Natural killer cell treated with Interleukin-12 subunit alpha and Interleukin-12 subunit beta and Interleukin-15 and Interleukin-18, amount 100 ng/mL, for 72 hours (primary cell): Measurements from ENCODE around the gene ADSS1. TPM values are rescaled to one million over a fixed set of nuclear protein-coding genes. Genes with fewer than 3 reads are reported as not detected.
A peak's percentile ranks its signal among the peaks of the same experiment; 100 is the strongest.

Experiments used
- ATAC-seq, 2 donors: fragments of 150-1000 bp; cut with Tn5 transposase in 1 of 2; sonication (Bioruptor Pico), chemical (Tn5 transposase) in 1 of 2; 2 replicates each; pipeline ENCODE4 v1.10.0; 2021
- DNase-seq: peaks from one replicate; pipeline ENCODE4 v3.0.0; 2022; ENCODE audit warnings: low spot score
- H3K27ac Mint-ChIP-seq, 2 donors: 1 replicate in 1 of 2; 2 replicates in 1 of 2; pipeline ENCODE4 v1.8.0; 2022; ENCODE audit warnings: mixed read lengths in 2 of 2, mild to moderate bottlenecking in 1 of 2, moderate library complexity in 1 of 2
- H3K27me3 Mint-ChIP-seq, 2 donors: 1 replicate in 1 of 2; 2 replicates in 1 of 2; pipeline ENCODE4 v1.8.0; 2022; ENCODE audit warnings: mixed read lengths in 2 of 2
- H3K36me3 Mint-ChIP-seq: one replicate; pipeline ENCODE4 v1.8.0; 2022; ENCODE audit warnings: mixed read lengths
- H3K4me1 Mint-ChIP-seq, 2 donors: 1 replicate in 1 of 2; 2 replicates in 1 of 2; pipeline ENCODE4 v1.8.0; 2022; ENCODE audit warnings: low read depth in 2 of 2, mixed read lengths in 2 of 2, mild to moderate bottlenecking in 1 of 2
- H3K4me3 Mint-ChIP-seq: one replicate; pipeline ENCODE4 v1.8.0; 2022; ENCODE audit warnings: mixed read lengths
- H3K9me3 Mint-ChIP-seq: 2 replicates; pipeline ENCODE4 v1.8.0; 2022; ENCODE audit warnings: mixed read lengths
- total RNA-seq, 2 donors: library from RNA; stranded (reverse); gene quantifications; one replicate each; pipeline ENCODE4 v1.2.3, GENCODE V29; 2022

Gene ADSS1
- total RNA-seq, 2 donors from 2014 or later: 0.50 to 0.61 TPM

- DNase-seq (no peak), ATAC-seq (no peak)
- no peaks in the 10 kb centered on the region for H3K27me3 Mint-ChIP-seq
- no peak overlapping the region for H3K4me3 Mint-ChIP-seq
- no peak overlapping the region for H3K27ac Mint-ChIP-seq
- H3K4me1 Mint-ChIP-seq: no peaks in the 10 kb centered on the region
- H3K36me3 Mint-ChIP-seq: no peaks in the 10 kb centered on the region
- no peaks in the 10 kb centered on the region for H3K9me3 Mint-ChIP-seq
Measured at GRCh38 chr14:104778694-104779331, 54.8 kb downstream of the ADSS1 start.

- H3K27me3 Mint-ChIP-seq: no peaks in the 10 kb centered on the region
- ATAC-seq: no peak
- no peak overlapping the region for H3K27ac Mint-ChIP-seq
Measured at GRCh38 chr14:104779776-104780512, 55.9 kb downstream of the ADSS1 start.

GRCh38 chr14:104780513-104781030, 56.5 kb downstream of the ADSS1 start:
- no peak overlapping the region for H3K4me3 Mint-ChIP-seq
- no peaks in the 10 kb centered on the region for H3K27me3 Mint-ChIP-seq
- no peaks in the 10 kb centered on the region for H3K9me3 Mint-ChIP-seq
- no peak overlapping the region for H3K27ac Mint-ChIP-seq
- DNase-seq (no peak), ATAC-seq (no peak)
- no peaks in the 10 kb centered on the region for H3K4me1 Mint-ChIP-seq
- H3K36me3 Mint-ChIP-seq: no peaks in the 10 kb centered on the region

More at GRCh38 chr14:104779776-104780512, 55.9 kb downstream of the ADSS1 start:
- H3K4me1 Mint-ChIP-seq: no peaks in the 10 kb centered on the region
- H3K9me3 Mint-ChIP-seq: no peaks in the 10 kb centered on the region
- DNase-seq: no peak
- no peak overlapping the region for H3K4me3 Mint-ChIP-seq
- H3K36me3 Mint-ChIP-seq: no peaks in the 10 kb centered on the region

- ATAC-seq (no peak), DNase-seq (no peak)
- Mint-ChIP-seq H3K4me3 (no peak overlapping the region), H3K27ac (no peak overlapping the region), H3K36me3 (no peaks in the 10 kb centered on the region), H3K27me3 (no peaks in the 10 kb centered on the region), H3K9me3 (no peaks in the 10 kb centered on the region), H3K4me1 (peaks cover 0 to 2% of the 10 kb centered on the region in 2 donors)
Measured at GRCh38 chr14:104781271-104782077, 57.4 kb downstream of the ADSS1 start.

GRCh38 chr14:104782086-104782807, 58.2 kb downstream of the ADSS1 start:
- ATAC-seq: no peak
- H3K27me3 Mint-ChIP-seq: no peaks in the 10 kb centered on the region
- H3K9me3 Mint-ChIP-seq: no peaks in the 10 kb centered on the region
- H3K36me3 Mint-ChIP-seq: no peaks in the 10 kb centered on the region
- H3K4me3 Mint-ChIP-seq: no peak overlapping the region
- peaks cover 0 to 7% of the 10 kb centered on the region in 2 donors for H3K4me1 Mint-ChIP-seq
- no peak for DNase-seq
- H3K27ac Mint-ChIP-seq: no peak overlapping the region

GRCh38 chr14:104782808-104783139, 58.7 kb downstream of the ADSS1 start:
- Mint-ChIP-seq H3K4me1 (peaks cover 0 to 7% of the 10 kb centered on the region in 2 donors), H3K27me3 (no peaks in the 10 kb centered on the region), H3K36me3 (no peaks in the 10 kb centered on the region), H3K4me3 (no peak overlapping the region), H3K9me3 (no peaks in the 10 kb centered on the region), H3K27ac (no peak overlapping the region)
- DNase-seq (no peak), ATAC-seq (no peak)

- Mint-ChIP-seq H3K27ac (no peak overlapping the region), H3K9me3 (no peaks in the 10 kb centered on the region)
- no peak for ATAC-seq
Measured at GRCh38 chr14:104783484-104784217, 59.6 kb downstream of the ADSS1 start.

GRCh38 chr14:104784218-104784568, 60.2 kb downstream of the ADSS1 start:
- no peaks in the 10 kb centered on the region for H3K27me3 Mint-ChIP-seq
- H3K4me1 Mint-ChIP-seq: peaks cover 0 to 7% of the 10 kb centered on the region in 2 donors
- ATAC-seq (no peak), DNase-seq (no peak)
- no peak overlapping the region for H3K4me3 Mint-ChIP-seq
- no peaks in the 10 kb centered on the region for H3K36me3 Mint-ChIP-seq
- no peaks in the 10 kb centered on the region for H3K9me3 Mint-ChIP-seq
- H3K27ac Mint-ChIP-seq: no peak overlapping the region

More at GRCh38 chr14:104783484-104784217, 59.6 kb downstream of the ADSS1 start:
- DNase-seq: no peak
- Mint-ChIP-seq H3K36me3 (no peaks in the 10 kb centered on the region), H3K4me1 (peaks cover 0 to 7% of the 10 kb centered on the region in 2 donors), H3K27me3 (no peaks in the 10 kb centered on the region), H3K4me3 (no peak overlapping the region)

- ATAC-seq (no peak), DNase-seq (no peak)
- H3K27me3 Mint-ChIP-seq: no peaks in the 10 kb centered on the region
- H3K4me1 Mint-ChIP-seq: peaks cover 0 to 7% of the 10 kb centered on the region in 2 donors
- H3K36me3 Mint-ChIP-seq: no peaks in the 10 kb centered on the region
- no peak overlapping the region for H3K27ac Mint-ChIP-seq
- H3K9me3 Mint-ChIP-seq: no peaks in the 10 kb centered on the region
- no peak overlapping the region for H3K4me3 Mint-ChIP-seq
Measured at GRCh38 chr14:104784846-104785707, 61.0 kb downstream of the ADSS1 start.

- no peaks in the 10 kb centered on the region for H3K36me3 Mint-ChIP-seq
- no peak overlapping the region for H3K27ac Mint-ChIP-seq
- H3K4me1 Mint-ChIP-seq: peaks cover 0 to 7% of the 10 kb centered on the region in 2 donors
- DNase-seq: no peak
- H3K27me3 Mint-ChIP-seq: no peaks in the 10 kb centered on the region
- H3K4me3 Mint-ChIP-seq: no peak overlapping the region
- ATAC-seq: no peak
- no peaks in the 10 kb centered on the region for H3K9me3 Mint-ChIP-seq
Measured at GRCh38 chr14:104785708-104786080, 61.7 kb downstream of the ADSS1 start.

- Mint-ChIP-seq H3K27ac (no peak overlapping the region), H3K27me3 (no peaks in the 10 kb centered on the region), H3K9me3 (no peaks in the 10 kb centered on the region), H3K4me1 (peaks cover 0 to 7% of the 10 kb centered on the region in 2 donors), H3K4me3 (no peak overlapping the region), H3K36me3 (no peaks in the 10 kb centered on the region)
- DNase-seq (no peak), ATAC-seq (peak; percentile 25 to 37)
Measured at GRCh38 chr14:104786091-104786586, 62.1 kb downstream of the ADSS1 start.
